VCaP (cell line): Measurements from ENCODE around the gene ARF3.

Experiments
- H3K27ac ChIP-seq: fragments of 450-650 bp; 2 replicates; pipeline ENCODE4 v1.5.1; 2017
- TF ChIP-seq, protein P1 (sequence below): fragments of 450-650 bp; conservative IDR thresholded peaks from 2 replicates; pipeline ENCODE4 v1.5.1; 2017; ENCODE audit warnings: mild to moderate bottlenecking, moderate library complexity

ARF3 gene

GRCh38 chr12:48995086-48995879 is 38.0 kb upstream of the ARF3 start:
- H3K27ac ChIP-seq, result peak overlapping the region; percentile 27
- TF ChIP-seq, protein P1, sequence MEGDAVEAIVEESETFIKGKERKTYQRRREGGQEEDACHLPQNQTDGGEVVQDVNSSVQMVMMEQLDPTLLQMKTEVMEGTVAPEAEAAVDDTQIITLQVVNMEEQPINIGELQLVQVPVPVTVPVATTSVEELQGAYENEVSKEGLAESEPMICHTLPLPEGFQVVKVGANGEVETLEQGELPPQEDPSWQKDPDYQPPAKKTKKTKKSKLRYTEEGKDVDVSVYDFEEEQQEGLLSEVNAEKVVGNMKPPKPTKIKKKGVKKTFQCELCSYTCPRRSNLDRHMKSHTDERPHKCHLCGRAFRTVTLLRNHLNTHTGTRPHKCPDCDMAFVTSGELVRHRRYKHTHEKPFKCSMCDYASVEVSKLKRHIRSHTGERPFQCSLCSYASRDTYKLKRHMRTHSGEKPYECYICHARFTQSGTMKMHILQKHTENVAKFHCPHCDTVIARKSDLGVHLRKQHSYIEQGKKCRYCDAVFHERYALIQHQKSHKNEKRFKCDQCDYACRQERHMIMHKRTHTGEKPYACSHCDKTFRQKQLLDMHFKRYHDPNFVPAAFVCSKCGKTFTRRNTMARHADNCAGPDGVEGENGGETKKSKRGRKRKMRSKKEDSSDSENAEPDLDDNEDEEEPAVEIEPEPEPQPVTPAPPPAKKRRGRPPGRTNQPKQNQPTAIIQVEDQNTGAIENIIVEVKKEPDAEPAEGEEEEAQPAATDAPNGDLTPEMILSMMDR, result peak; percentile 93

DNA sequence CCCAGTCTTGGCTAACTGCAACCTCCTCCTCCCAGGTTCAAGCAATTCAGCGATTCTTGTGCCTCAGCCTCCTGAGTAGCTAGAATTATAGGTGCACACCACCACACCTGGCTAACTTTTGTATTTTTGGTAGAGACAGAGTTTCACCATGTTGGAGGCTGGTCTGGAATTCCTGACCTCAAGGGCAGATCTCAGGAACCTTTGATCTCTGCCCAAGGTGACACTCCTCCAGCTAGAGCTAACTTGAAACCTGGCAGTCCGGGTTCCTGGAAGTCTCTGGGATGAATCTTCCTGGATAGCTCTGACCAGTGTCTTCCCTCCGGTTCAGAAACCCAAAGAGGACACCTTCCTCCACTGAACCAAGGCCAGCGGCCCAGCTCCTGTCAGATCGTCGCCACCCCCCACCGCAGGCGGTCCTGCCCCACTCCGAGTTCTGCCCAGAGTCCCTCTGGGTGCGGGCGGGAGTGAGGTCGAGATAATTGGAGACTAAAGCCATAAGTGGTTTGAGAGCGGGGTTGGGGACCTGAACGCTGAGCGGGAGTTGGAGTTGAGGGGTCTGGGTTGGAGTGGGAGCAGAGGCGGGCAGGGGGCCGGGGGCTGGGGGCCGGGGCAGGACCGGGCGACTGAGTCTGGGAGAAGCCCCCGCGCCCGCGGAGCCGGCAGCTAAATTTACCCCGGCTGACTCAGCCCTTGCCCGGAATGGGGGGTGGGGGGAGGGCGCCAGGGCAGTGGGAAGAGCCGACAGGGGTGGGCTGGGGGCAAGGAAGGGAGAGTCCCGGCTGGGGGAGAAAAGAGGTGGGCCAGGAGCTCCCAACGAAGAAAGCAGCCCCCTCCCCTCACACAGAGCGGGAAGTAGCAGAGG is 37.2 kb upstream of the ARF3 start:
- TF ChIP-seq, protein P1, result no peak
- H3K27ac ChIP-seq, result no peak overlapping the region

DNA sequence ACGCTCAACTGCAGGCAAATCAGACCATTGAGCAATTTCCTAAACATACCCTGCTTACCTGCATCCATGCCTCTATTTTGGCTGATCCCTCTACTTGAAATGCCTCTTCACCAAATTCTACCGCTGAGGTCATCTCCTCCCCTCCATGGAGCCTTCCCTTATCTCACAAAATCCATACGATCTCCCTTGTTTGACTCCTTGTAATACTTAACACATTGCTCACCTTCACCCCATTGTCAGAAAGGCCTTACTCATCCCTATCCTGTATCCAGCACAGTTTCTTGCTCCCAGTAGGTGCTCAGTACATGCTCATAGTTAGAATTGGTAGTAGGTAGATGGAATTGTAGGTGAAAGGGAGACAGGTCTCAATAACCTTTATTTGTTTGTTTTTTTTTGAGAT is 36.5 kb upstream of the ARF3 start:
- no peak overlapping the region for H3K27ac ChIP-seq
- TF ChIP-seq, protein P1, result no peak

DNA sequence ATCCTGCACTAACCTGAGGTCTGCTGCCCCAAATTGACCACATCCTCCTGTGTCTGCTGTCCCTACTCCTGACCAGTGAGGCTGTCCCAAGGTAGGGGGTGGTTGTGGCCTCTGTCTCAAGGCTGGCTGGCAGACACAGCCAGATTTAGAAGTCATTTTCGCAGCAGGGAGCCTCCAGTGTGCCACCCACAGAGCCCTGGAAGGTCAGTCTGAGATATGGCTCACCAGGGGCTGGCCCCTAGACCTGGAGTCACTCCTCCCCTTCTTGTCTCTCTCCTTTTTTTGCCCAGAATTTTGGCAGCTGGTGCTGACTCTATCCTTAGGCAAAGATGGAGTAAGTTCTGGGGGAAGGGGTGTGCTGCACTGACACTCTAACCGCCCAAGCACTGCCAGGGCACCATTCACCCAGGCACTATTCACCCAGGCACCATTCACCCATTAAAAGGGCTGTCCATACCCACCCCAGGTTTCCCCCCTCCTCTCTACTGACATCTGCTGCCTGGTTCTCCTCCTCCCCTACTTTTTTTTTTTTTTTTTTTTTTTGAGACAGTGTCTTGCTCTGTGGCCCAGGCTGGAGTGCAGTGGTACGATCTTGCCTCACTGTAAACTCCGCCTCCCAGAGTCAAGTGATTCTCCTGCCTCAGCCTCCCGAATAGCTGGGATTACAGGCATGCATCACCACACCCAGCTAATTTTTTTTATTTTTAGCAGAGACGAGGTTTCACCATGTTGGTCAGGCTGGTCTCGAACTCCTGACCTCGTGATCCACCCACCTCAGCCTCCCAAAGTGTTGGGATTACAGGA is 34.2 kb upstream of the ARF3 start:
- TF ChIP-seq, protein P1, result no peak
- no peak overlapping the region for H3K27ac ChIP-seq

GRCh38 chr12:48990552-48990951 is 33.3 kb upstream of the ARF3 start:
- TF ChIP-seq, protein P1, result no peak
- H3K27ac ChIP-seq, result no peak overlapping the region

DNA sequence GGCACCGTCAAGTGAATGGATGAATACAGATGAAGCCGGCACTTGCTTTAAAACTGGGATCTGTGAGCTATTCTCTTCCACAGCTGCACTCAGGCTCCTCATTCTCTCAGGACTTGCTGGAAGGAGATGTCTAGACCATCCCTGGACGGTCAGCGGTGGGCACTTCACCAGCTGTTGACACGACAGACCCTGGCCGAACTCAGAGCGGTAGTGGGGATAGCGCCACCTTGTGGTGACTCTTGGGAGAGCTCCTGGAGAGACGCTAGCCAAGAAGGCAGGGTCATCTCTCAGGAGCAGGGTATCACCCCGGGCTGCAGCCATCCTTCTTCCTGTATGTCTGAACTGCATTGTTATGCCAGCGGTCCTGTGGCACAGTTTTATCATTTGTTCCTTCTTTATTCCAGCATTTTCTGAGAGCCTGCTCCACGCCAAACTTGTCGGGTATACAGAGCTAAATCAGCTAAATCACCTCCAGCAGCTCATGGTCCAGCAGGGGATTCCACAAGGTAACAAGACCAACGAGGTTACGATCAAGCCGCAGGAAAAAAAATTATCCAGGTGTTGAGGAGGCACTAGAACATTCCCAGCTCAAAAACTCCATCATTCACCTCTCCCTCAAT is 30.9 kb upstream of the ARF3 start:
- no peak overlapping the region for H3K27ac ChIP-seq
- TF ChIP-seq, protein P1, result peak; percentile 88
